SK-N-MC (cell line): Measurements from ENCODE around the gene NTSR1.

Experiments
- EZH2 ChIP-seq: fragments of 200-600 bp; sonication (generic); IDR thresholded peaks from one replicate; pipeline ENCODE4 v1.6.1; 2017; ENCODE audit warnings: antibody characterized with exemption
- FOXP2 ChIP-seq: optimal IDR thresholded peaks from 2 replicates; pipeline ENCODE3; 2011; ENCODE audit warnings: mild to moderate bottlenecking, moderate library complexity; ENCODE audit not compliant: insufficient read depth; ENCODE audit errors: extremely low read length, control extremely low read depth
- POLR2AphosphoS5 ChIP-seq: IDR thresholded peaks from 2 replicates; pipeline ENCODE4 v1.6.1; 2012; ENCODE audit warnings: mild to moderate bottlenecking, low read depth, low read length, borderline replicate concordance

GRCh38 chr20:62748311-62748710, 39.7 kb downstream of the NTSR1 start:
- no peak for TF ChIP-seq EZH2
- TF ChIP-seq POLR2AphosphoS5, result no peak
- no peak for TF ChIP-seq FOXP2
